MV-4-11 (cell line): ENCODE results near the gene SMTNL1.

Source experiments
- DNase-seq: peaks from one replicate; lab custom pipeline; 2025; lab: John Stamatoyannopoulos, UW

Gene SMTNL1, protein sequence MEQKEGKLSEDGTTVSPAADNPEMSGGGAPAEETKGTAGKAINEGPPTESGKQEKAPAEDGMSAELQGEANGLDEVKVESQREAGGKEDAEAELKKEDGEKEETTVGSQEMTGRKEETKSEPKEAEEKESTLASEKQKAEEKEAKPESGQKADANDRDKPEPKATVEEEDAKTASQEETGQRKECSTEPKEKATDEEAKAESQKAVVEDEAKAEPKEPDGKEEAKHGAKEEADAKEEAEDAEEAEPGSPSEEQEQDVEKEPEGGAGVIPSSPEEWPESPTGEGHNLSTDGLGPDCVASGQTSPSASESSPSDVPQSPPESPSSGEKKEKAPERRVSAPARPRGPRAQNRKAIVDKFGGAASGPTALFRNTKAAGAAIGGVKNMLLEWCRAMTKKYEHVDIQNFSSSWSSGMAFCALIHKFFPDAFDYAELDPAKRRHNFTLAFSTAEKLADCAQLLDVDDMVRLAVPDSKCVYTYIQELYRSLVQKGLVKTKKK

DNA sequence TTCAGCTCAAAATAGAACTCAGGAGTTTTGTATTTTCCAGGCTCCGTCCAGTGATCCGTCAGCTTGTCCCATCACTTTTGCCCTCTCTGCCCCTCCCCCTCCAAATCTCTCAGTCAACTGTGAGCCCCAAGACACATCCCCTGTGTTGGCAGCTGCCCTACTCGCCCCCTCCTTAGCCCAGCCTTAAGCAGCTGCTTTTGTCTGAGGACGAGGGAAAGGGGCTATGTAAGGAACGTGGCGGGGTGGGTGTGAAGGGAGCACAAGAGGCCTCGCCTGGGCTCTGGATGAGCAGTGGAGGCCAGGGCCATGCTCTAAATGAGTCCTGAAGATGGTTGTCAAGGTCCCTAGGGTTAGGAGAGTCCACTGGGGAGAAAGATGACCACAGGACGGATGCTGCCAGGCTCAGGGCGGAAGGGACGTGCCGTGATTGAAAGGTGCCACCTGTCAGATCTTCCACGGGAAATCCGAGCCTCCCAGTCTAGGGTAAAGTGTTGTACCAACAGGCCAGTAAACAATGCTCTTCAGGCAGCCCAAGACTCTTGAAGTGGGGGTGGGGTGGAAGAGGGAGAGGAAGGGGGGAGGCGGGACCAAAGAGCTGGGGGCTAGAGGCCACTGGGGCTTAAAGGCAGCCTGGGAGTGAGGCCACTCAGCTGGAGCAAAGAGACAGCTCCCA is at the start of gene SMTNL1:
Gene SMTNL1, plus strand, starts transcription at position 649 of the 673 bp plus-strand sequence. CDS start 5,048 bp downstream, outside the sequence.
- no peak for DNase-seq

DNA sequence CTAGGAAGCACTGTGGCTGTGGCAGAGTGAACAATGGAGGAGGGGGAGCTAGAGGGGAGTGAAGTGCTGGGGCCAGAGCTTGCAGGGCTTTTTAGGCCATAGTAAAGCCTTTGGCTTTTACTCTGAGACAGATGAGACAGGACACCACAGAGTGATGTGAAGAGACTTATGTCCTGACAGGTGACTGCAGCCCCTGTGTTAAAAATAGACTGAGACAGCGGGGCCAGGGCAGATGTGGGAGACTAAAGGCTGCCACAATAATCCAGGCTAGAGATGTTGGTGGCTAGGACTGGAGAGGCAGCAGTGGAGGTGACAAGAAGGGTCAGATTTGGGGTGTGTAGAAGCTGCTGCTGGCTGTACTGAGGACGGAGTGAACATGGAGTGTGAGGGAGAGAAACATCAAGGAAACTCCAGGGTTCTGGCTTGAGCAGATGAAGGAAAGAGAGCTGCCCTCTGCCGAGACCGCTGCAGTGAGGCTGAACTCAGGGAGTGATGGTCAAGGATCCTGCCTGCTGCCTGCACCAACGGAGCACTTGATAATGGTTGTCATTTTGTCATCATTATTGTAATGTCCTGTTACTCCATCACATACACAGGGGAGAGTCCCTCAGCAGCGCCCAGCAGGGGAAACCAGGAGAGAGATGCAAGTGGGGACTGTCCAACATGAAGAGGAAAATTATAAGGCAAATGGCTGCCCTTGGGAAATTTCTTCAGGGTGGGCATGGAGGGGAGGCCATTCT is 49.3 kb upstream of the SMTNL1 start:
- no peak for DNase-seq

DNA sequence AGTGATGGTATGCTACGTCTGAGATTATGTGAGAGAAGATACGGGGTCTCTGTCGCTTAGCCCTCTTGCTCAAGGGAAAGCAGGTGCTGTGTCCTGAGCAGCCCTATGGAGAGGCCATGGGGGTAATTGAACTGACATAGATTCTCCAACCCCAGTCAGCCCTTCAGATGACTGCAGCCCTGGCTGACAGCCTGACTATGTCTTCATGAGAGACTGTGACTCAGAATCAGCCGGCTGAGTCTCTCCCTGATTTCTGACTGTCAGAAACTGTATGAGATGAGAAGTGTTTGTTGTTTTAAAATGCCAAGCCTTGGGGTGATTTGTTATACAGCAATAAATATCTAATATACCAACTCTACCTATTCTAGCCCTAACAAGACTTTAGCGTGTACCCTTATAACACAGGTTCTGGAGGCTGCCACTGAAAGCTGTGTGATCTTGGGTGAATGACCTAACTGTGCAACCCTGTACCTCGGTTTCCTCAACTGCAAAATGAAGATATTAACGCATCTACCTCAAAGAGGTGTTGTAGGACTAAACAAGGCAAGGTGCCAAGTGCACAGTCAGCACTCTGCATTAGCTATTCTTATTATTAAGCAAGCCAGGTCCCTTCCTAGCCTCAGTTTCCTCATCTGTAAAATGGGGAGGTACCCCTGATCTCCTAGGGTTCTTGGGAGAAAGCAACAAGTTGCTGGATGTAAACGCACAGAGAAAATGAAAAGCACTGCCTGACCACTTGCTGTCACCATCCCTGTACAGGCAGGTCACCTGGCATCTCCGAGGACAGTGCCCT is 46.7 kb upstream of the SMTNL1 start:
- no peak for DNase-seq

DNA sequence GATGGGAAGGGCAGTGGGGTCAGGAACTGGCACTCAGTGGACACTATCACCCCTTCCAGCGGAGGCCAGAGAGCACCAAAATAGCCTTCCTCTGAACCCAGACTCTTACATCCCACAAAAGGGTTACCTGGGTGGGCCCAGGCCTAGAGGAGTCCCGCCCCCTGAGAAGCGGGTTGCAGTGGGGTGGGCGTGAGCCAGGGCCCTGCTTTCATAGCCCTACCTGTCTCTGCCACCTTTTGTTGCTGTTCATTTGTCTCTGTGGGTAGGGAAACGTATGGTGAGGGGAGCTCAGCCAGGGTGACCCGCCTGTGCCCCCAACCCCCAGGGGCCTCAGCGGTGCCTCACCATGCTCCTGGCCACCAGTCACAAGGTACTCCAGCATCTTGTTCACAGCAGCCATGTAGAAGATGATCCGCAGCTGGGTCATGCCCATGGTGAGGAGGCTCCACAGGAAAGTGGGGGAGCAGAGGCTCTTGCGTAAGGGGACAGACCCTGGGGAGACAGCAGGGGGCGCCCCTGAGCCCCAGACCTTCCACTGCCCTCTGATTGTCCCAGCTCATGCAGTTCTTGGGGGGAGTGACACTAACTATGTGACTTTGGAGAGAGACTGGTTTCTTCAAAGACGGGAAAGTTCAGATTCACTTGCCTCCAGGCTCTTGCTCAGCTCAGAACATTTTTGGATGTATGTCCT is 45.9 kb upstream of the SMTNL1 start:
- DNase-seq: peak; percentile 47

DNA sequence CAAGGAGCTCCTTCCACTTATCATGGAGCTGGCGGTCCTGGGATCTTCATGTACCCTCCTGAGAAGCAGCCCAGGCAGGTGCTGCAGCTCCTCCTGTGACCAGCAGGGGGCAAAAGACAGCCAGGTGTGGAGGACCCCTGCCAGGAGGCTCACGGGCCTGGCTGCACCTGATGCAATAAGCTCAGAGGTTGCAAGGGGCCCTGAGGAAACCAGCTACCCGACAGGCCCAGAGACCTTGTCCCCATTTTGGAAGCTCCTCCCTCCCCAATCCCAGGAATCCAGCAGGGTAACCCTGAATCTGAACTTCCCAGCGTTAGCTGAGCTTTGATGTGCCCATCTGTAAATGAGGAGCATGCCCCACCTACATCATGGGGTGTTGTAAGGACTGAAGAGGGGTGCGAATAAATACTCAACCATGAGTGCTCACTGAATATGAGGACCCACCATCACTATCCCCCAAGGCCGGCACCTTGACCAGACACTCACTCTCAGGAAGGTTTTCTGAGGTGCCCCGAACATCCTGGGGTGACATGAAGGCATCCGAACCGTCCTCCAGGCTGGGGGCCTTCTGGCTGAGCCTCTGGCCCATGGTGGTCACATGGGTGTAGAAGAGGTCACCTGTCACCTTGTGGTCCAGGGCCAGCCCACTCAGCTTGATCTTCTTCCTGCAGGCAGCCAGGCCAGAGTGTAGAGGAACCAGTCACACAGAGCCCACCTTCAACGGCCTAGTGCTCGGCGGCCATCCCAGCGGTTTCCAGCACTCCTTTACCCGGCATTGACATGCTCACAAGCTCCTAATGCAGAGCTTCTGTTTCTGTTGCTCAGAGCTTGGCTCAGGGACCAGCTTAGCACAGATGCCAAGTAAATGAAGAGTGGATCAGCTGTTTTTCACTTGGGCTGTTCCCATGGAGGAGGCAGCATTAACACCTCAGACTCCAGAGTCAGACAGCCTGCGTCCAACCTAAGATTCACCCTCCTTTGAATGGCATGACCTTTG is 43.6 kb upstream of the SMTNL1 start:
- DNase-seq: no peak

DNA sequence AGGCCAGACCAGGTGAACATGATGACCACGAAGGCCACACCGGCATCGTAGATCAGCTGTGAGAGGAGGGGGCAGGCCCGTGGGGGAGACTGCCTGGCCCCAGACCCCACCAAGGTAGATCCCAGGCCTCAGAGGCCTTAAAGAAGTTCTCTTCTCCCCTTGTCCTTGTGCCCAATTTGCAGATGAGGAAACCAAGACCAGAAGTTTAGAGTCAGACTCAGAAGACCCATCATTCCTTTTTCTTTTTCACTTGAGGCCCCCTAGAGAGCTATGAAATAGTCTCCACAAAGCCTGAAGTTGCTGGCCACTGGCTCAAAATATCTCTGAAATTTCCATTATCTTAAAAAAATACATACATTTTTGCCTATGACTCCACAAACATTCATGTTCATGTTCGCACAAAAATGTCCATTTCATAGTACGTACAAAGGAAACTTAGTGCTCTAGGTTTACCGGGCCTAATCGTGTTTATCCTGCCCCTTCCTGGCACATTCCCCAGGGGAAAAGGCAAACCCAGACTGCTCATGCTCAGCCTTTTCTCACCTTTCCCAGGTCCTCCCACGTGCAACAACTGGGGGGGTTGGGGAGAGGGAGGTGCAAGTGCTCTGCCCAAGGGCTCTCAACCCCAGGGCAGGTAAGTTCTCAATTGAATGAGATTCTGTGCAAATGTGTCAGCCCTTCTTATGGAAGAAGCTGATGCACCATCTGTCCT is 41.1 kb upstream of the SMTNL1 start:
- DNase-seq: no peak

DNA sequence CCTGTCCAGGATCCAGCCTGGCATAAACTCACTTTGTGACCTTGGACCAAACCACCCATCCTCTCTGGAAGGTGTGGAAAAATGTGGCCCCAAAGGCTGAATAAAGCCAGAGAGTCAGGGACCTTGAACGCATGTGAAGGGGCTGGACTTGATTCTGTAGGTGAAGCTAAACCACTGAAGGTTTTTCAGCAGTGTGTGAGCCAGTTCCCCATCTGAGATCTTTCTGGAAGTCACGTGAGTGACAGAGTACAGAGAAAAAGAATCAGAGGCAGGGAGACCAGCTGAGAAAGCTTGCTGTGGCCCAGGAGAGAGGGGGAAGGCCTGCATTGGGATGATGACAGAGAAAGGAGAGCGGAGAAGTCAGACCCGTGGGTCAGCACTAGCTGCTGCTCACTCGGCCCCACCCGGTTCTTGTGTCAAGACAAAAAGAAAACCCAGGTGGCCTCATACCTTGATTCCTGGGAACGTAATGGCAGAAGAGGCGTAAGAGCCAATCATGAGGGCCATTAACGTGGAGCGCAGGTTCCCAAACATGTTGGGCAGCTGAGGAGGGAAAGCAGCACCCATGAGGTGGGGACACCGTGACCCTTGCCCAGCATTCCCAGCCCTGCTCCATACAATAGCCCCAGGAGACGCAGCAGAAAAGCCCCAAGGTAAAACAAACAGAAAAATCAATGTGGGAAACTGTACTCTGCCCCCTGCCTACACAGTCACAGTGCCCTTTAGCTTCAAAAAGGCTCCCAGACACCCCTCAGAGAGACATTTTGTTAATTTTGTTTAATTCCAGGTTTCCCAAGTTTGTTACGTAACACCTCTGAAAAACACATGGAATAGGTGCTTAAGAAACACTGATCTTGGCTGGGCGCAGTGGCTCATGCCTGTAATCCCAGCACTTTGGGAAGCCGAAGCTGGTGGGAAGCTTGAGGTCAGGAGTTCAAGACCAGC is 39.8 kb upstream of the SMTNL1 start:
- DNase-seq: no peak

DNA sequence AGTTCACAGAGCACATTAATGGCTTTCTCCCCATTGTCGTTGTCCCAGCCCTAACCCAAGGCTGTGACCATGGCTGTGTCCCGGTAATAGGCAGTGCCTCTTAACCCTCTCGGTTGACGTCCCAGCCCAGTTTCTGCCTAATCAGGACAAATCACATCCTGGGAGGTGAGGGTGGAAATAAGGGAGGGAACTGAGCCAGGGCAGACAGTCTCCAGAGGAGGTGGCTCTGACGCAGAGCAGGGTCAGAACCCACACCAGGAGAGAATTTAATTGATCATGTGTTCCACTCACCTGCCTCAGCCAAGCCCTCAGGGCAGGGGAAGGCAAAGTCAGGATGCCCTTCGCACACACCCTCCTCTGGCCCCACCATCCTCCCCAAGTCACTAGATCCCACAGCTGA is 38.9 kb upstream of the SMTNL1 start:
- no peak for DNase-seq

DNA sequence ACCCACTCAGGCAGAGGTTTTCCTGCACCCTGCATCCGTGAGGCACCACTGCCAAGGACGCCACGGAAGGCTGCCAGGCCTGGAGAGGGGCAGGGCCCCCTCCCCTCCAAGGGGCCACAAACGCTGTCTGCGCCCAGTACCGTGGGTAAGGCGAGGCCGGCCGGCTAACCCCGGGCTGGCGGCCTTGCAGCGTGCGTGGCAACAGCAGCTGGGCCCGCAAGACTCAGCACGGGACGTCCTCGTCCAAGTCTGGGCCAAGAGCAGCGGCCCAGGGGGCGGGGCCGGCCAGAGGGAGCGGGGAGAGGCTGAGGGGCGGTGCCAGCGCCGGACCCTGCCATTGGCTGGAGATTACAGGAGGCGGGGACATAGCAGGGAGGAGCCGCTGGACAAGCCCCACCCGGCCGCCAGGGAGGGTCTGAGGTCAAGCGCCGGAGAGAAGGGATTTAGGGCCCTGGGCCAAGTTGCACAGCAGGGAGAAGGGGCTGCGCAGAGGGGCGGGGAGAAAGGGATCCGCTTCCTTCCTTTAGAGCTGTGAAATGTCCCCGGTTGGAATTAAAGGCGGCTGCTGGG is 37.9 kb upstream of the SMTNL1 start:
- DNase-seq: peak; percentile 87

DNA sequence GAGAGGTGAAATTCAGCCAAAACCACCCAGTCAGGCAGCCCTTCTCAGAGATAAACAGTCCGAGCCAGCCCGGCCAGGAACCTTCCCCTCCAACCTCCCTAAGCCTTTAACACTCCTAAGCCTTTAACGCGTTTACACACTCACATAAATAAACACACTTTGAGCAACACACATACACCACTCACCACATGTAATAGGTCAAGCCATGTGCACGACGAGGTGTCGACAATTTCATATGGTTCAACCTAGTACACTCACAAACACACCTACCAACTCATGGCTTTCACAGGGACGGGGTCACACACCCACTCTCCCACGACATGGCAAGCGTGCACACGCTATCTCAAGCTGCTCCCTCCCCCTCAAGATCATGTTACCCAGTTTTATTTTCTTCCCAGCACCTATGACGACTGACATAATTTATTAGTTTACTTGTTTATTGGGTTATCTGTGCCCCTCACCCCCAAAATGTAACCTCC is 37.4 kb upstream of the SMTNL1 start:
- DNase-seq: no peak

DNA sequence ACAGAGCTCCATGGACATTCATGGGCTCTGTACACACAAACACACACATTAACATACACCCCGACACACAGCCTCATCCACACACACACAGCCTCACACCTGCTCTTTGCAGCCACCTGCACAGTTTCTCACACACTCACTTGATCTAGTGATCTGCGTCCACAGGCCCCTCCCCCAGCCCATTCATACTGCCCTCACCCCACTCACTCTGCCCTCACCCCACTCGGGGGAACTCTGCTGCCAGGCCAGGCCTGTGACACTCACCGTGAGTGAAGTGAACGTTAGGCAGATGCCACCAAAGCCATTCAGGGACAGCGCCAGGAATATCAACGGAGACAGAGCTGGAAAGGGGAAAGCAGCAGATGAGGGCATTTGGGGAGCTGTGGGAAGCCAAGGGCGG is 36.9 kb upstream of the SMTNL1 start:
- DNase-seq: no peak

DNA sequence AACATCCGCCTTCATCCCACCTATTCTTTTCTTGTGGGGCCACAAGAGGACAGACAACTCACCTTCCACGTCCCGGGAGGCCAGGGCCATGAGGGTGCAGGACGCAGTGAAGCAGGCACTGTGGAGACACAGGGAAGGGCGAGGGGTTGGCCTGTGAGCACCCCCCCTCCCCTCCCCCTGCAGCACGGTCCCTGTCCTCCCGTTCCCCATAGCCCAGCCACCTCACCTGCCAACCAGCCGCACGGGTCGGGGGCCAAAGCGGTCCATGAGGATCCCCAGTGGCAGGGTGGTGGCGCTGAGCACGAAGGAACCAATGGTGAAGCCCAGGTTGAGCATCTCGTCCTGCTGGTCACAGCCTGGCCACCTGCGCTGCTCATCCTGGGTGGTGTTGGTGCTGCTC is 36.5 kb upstream of the SMTNL1 start:
- no peak for DNase-seq

DNA sequence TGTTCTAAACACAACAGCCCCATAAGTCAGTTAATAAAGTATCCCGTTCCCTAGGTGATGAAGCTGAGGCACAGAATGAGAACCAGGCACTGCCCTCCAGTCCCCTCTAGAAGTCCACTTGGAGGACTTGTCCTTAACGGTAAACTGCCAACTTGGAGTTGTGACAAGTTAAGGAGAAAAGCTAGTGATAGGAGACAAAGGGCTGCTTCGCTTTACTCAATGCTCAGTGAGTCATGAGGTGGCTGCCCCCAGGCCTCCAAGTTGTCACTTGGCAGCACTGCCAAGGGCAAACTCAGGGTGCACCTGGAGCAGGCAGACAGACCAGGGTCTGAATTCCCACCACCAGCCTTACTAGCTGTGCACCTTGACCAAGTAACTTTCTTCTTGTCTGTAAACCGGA is 35.4 kb upstream of the SMTNL1 start:
- DNase-seq: no peak

DNA sequence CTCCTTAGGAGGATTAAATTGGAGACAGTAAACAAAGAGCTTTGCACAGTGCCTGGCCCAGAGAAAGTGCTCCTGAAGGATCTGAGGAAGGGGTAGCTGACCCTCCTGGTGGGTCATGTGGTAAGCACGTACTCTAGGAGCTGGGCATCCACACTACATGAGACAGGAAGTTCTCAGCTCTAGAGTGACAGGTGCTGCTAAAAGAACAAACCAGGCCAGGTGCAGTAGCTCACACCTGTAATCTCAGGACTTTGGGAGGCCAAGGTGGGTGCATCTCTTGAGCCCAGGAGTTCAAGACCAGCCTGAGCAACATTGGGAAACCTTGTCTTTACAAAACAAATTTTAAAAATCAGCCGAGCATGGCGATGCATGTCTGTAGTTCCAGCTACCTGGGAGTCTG is 35.0 kb upstream of the SMTNL1 start:
- no peak for DNase-seq

DNA sequence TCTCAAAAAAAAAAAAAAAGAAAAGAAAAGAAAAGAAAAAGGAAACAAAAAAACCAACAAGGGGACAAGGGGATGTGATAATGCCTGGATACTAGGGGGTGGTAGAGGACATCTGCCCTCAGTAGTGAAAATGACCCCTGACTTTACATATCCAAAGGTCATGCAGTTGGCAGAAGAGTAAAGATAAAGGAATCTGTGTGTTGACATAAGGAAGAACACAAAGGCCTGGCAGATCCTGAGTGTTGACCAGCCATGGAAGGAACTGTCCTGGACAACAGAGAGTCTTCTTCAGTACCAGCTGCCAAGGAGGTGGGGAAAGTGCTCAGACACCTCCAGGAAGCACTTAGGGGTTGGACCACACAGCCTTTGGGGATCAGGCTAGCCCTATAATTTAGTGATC is 34.5 kb upstream of the SMTNL1 start:
- no peak for DNase-seq

DNA sequence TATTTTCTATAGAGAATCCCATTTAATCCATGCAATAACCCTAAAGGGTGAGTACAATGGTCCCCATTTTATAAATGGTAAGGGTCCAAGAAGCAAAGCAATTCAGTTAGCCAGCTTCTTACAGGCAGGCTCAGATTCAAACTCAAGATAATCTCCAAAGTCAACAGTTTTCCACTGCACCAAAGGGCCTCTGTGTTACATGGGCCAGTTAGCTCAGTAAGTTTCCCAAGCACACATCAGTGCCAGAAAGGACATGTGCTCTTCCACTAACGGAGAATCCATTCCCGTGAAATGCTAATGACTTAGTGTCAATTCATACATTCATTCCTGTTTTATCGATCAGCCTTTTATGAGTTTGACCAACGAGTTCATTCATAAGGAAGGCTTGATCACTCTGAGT is 32.9 kb upstream of the SMTNL1 start:
- no peak for DNase-seq

DNA sequence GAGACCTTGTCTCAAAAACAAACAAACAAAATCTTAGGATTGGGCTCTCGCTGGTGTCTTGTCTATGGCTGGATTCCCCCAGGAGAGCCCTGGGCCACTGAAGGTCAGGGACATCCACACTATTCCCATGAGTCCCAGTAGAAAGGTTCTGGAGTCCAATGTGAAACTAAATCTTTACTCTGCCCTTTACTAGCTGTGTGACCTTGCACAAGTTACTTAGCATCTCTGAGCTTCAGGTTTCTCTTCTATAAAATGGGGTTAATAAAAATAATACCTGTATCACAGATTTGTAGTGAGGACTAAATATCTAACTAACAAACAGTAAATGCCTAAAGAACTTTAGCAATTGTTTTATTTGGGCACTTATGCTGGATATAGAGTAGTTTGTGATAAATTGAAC is 30.9 kb upstream of the SMTNL1 start:
- DNase-seq: no peak
